Ovary (tissue), 3 donors: ENCODE results near the gene OR5H2.

Source experiments
- CTCF ChIP-seq, 3 donors: fragments of 450-650 bp in 2 of 3; fragments of 200-600 bp in 1 of 3; IDR thresholded peaks; one replicate each; pipeline versions ENCODE4 v1.5.1 to v1.8.0; 2016 to 2022; ENCODE audit warnings: antibody characterized with exemption in 3 of 3, mild to moderate bottlenecking in 1 of 3
- POLR2A ChIP-seq: fragments of 450-650 bp; IDR thresholded peaks from one replicate; pipeline ENCODE4 v1.6.1; 2017; ENCODE audit warnings: antibody characterized with exemption, mild to moderate bottlenecking, moderate library complexity
- donor health status: DM: no; HTN: no; CAD: no.

- no peak for TF ChIP-seq CTCF (IDR thresholded peaks at IDR 0.05)
- no peak for TF ChIP-seq POLR2A
These were observed 46.6 kb downstream of the OR5H2 start for GRCh38 chr3:98328933-98329332.
